Measurements from ENCODE around the gene ADAT3. TPM values are rescaled to one million over a fixed set of nuclear protein-coding genes. Genes with fewer than 3 reads are reported as not detected.

ADAT3 gene
- total RNA-seq, 2 experiments from 2014 or later, result 10.6 to 13.3 TPM

DNA sequence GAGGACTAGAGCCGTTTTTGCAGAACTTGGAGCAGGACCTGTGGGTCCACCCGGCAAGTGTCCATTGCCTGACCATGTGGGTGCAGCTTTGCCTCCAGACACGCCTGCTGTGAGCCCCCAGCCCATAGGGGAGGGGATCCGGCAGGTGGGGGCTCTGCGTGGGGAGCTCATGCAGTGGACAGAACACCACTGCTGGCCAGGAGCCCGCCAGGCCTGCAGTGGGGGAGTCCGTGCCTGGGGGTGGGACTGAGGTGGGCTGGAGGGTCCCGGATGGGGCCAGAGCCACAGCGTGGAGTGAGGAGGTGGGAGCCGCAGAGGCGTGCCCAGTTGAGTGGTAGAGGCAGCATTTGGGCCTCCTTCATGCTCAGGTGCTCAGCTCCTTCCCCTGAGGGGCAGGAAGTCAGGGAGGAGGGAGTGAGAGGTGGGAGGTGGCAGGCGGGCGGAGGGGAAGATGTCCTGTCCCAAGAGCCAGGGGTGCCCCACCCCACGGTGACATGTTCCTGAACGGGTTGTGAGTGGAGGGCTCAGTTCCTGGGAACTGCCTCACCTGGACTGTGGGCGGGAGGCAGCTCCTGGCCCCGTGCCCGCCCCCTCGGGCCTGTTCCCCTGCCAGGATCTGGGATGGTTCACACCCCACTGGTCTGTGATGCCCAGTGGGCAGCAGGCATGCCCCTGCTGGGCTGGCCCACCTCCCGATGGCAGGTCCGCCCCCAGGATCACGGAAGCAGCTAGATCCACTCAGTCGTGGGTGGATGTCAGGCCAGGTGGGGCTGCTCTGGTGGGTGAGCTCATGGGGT is 8.8 kb downstream of the ADAT3 start:
- H3K36me3 Mint-ChIP-seq (ENCODE audit: low read depth), result peaks cover 8% of the 10 kb centered on the region
- no peaks in the 10 kb centered on the region for H3K27me3 Mint-ChIP-seq
- H3K27ac Mint-ChIP-seq, result peak overlapping the region; percentile 54
- peaks cover 14% of the 10 kb centered on the region for H3K4me1 Mint-ChIP-seq
- H3K4me3 Mint-ChIP-seq, result no peak overlapping the region
- CTCF ChIA-PET, result no interaction called here
- H3K9me3 Mint-ChIP-seq, result no peaks in the 10 kb centered on the region
- POLR2A ChIA-PET, result no interaction called here
- no peak for DNase-seq

DNA sequence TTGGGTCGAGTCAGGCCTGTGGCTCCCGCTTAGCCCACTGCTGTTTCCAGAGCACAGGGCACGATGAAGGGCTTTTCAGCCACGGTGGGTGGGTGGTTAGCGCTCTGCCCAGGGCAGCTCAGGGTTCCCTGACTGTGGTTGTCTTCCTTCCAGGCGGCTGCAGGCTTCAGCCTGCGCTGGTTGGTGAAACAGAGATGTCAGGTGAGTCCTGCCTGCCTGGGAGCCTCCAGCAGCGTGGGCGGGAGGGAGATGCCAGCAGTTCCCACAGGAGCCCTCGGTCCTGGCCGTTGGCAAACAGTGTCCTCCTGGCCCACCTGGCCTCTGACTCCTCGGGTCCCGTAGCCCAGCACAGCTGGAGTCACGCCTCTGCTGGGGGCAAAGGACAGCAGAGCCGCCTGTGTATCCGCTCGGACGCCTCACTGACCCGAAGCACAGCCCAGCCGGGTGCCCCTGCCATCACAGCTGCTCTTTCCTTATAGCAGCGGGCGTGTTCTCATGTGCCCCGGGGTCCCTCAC is 9.7 kb downstream of the ADAT3 start:
- Mint-ChIP-seq H3K9me3 (no peaks in the 10 kb centered on the region), H3K36me3 (ENCODE audit: low read depth) (peaks cover 8% of the 10 kb centered on the region), H3K4me3 (no peak overlapping the region), H3K27me3 (no peaks in the 10 kb centered on the region), H3K27ac (no peak overlapping the region), H3K4me1 (peaks cover 5% of the 10 kb centered on the region)
- ChIA-PET CTCF (interaction anchor here (1.2 to 1.5 kb wide), 2 partner anchors 15 to 104 kb away, joined by 3 to 5 read pairs; no protein-coding TSS in a partner anchor), POLR2A (no interaction called here)
- no peak for DNase-seq

DNA sequence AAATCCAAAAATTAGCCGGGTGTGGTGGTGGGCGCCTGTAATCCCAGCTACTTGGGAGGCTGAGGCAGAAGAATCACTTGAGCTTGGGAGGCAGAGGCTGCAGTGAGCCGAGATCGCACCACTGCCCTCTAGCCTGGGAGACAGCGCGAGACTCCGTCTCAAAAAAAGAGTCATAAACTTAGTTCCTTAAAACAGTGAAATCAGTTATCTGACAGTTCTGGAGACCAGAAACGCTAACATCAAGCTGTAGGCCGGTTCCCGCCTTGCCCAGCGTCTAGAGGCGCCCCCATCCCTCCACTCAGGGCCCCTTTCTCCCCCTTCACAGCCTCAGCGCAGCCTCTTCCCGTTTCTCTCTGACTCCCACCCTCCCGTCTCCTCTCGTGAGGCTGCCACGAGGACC is 11.9 kb downstream of the ADAT3 start:
- Mint-ChIP-seq H3K27ac (peak overlapping the region; percentile 25), H3K36me3 (ENCODE audit: low read depth) (peaks cover 7% of the 10 kb centered on the region), H3K4me3 (no peak overlapping the region), H3K27me3 (no peaks in the 10 kb centered on the region), H3K4me1 (peaks cover 6% of the 10 kb centered on the region), H3K9me3 (no peaks in the 10 kb centered on the region)
- no peak for DNase-seq
- ChIA-PET POLR2A (no interaction called here), CTCF (interaction anchor here (1.3 kb wide), 1 partner anchor 11 kb away, joined by 4 read pairs; no protein-coding TSS in a partner anchor)

DNA sequence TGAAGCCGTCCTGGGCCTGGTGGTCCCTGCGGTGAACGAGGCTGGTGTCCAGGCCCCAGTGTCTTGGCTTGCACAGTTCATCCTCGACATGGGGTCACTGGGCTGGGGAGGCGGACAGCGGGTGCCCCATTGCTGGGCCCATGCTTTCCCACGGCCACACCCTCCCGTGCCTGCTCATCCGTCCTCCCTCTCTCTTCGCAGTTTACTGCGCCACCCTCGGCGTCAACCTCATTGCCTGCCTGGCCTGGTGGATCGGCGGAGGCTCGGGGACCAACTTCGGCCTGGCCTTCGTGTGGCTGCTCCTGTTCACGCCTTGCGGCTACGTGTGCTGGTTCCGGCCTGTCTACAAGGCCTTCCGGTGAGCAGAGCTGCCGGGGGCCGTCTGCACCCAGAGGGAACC is 12.7 kb downstream of the ADAT3 start:
- CTCF ChIA-PET, result no interaction called here
- POLR2A ChIA-PET, result no interaction called here
- Mint-ChIP-seq H3K4me1 (peaks cover 10% of the 10 kb centered on the region), H3K4me3 (no peak overlapping the region), H3K36me3 (ENCODE audit: low read depth) (peaks cover 6% of the 10 kb centered on the region), H3K9me3 (no peaks in the 10 kb centered on the region), H3K27me3 (no peaks in the 10 kb centered on the region), H3K27ac (no peak overlapping the region)
- no peak for DNase-seq

DNA sequence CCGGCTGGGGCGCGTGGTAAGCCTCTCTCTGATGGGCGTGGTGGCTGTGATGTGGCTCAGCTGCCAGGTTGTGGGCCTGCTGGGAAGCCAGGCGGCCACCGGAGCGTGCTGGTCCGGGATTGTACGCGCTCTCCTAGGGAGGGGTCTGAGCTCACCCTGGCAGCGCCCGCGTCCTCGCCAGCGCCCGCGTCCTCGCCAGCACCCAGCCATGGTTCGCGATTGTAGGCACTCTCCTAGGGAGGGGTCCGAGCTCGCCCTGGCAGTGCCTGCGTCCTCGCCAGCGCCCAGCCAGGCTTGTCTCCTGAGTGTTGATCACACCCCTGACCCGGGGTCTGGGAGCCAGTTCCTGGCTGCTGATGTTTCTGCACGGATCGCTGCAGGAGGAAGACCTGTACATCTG is 13.8 kb downstream of the ADAT3 start:
- Mint-ChIP-seq H3K9me3 (no peaks in the 10 kb centered on the region), H3K4me3 (no peak overlapping the region), H3K4me1 (peaks cover 18% of the 10 kb centered on the region), H3K36me3 (ENCODE audit: low read depth) (peaks cover 4% of the 10 kb centered on the region), H3K27me3 (no peaks in the 10 kb centered on the region), H3K27ac (no peak overlapping the region)
- no peak for DNase-seq
- ChIA-PET POLR2A (no interaction called here), CTCF (interaction anchor here (0.6 to 1.5 kb wide), 4 partner anchors 9 to 376 kb away, joined by 3 to 4 read pairs (median 4); no protein-coding TSS in a partner anchor)

DNA sequence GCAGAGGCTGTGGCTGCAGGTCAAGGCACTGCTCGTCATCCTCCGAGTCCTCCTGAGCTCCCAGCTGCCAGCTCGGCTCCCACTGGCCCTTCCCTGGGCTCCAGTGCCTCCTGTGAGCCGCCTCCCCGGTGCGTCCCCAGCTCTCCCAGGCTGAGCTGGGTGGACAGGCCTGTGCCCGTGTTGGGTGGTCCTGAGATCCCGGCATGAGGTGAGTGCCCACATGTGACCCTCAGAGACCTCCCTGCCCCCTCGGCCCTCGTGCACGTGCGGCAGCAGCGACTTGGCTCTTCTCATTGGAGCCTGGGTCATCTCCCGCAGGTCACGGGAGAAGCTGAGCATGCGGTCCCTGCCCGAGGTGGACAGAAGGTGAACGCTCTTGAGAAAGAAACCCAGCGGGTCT is 15.4 kb downstream of the ADAT3 start:
- CTCF ChIA-PET, result interaction anchor here (1.2 to 1.4 kb wide), 2 partner anchors 9 to 13 kb away, joined by 3 read pairs; no protein-coding TSS in a partner anchor
- H3K4me1 Mint-ChIP-seq, result peaks cover 18% of the 10 kb centered on the region
- peak overlapping the region; percentile 46 for H3K27ac Mint-ChIP-seq
- H3K27me3 Mint-ChIP-seq, result no peaks in the 10 kb centered on the region
- no peak for DNase-seq
- H3K4me3 Mint-ChIP-seq, result no peak overlapping the region
- POLR2A ChIA-PET, result interaction anchor here (1.2 kb wide), 1 partner anchor 23 kb away, joined by 5 read pairs; no protein-coding TSS in a partner anchor
- peaks cover 5% of the 10 kb centered on the region for H3K36me3 Mint-ChIP-seq (ENCODE audit: low read depth)
- H3K9me3 Mint-ChIP-seq, result no peaks in the 10 kb centered on the region

DNA sequence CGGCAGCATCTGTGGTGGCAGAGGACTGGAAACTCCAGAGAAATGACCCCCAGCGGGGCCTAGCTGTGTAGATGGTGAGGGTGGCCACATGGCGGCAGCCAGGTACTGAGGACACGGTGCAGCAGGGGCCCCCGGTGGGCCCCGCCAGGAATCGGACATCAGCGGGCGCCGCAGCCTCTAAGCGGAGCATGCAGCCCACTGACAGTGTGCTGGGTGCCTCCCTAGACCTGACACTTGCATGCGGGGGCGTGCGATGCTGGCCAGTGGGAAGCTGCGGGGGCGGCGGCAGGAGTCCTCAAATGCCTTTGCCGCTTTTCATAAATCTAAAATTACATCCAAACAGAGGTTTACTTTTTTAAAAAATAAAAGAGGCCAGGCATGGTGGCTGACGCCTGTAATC is 16.1 kb downstream of the ADAT3 start:
- Mint-ChIP-seq H3K9me3 (no peaks in the 10 kb centered on the region), H3K27ac (no peak overlapping the region), H3K4me1 (peaks cover 18% of the 10 kb centered on the region), H3K36me3 (ENCODE audit: low read depth) (peaks cover 5% of the 10 kb centered on the region), H3K27me3 (no peaks in the 10 kb centered on the region), H3K4me3 (no peak overlapping the region)
- no peak for DNase-seq
- ChIA-PET POLR2A (no interaction called here), CTCF (interaction anchor here (1.4 kb wide), 1 partner anchor 14 kb away, joined by 3 read pairs; no protein-coding TSS in a partner anchor)

DNA sequence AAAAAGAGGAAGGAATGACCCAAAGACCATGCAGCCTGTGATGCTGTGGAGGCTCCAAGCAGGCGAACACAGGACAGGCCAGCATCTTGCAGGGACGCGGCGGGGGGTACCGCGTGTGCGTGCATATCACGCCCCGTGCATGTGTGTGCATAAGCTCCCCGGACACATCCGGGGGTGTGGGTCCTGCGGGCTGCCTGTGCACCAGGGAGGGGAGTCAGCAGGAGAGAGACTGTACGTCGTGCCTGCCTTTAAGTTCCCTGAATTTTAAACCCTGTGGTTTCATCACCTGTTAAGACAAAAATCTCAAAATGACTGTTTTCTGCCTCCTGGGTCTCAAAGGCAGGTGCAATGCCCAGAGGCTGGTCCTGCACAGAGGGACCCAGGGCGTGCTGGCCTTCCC is 16.6 kb downstream of the ADAT3 start:
- Mint-ChIP-seq H3K27me3 (no peaks in the 10 kb centered on the region), H3K27ac (peak overlapping the region; percentile 25), H3K9me3 (no peaks in the 10 kb centered on the region), H3K4me3 (no peak overlapping the region), H3K4me1 (peaks cover 18% of the 10 kb centered on the region), H3K36me3 (ENCODE audit: low read depth) (peaks cover 5% of the 10 kb centered on the region)
- no peak for DNase-seq
- POLR2A ChIA-PET, result no interaction called here
- CTCF ChIA-PET, result interaction anchor here (1.4 kb wide), 1 partner anchor 14 kb away, joined by 3 read pairs; no protein-coding TSS in a partner anchor

DNA sequence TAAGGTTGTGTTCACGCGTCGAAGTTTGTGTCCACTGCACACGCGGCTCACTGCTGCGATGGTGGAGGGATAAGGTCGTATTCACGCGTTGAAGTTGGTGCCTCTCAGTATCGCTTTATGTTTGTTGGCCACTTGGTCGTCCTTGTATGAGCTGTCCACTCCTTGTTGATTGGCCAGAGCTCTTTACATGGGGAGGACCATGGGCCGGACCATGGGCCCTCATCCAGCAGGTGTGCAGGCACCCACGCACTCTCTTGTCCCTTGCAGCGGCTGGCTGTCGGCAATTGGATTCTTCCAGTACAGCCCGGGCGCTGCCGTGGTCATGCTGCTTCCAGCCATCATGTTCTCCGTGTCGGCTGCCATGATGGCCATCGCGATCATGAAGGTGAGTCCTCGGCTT is 17.6 kb downstream of the ADAT3 start:
- Mint-ChIP-seq H3K27ac (peak overlapping the region; percentile 83), H3K27me3 (no peaks in the 10 kb centered on the region), H3K9me3 (no peaks in the 10 kb centered on the region), H3K36me3 (ENCODE audit: low read depth) (peaks cover 8% of the 10 kb centered on the region), H3K4me1 (peaks cover 24% of the 10 kb centered on the region), H3K4me3 (no peak overlapping the region)
- no peak for DNase-seq
- POLR2A ChIA-PET, result no interaction called here
- CTCF ChIA-PET, result interaction anchor here (1.1 kb wide), 1 partner anchor 23 kb away, joined by 3 read pairs; no protein-coding TSS in a partner anchor

DNA sequence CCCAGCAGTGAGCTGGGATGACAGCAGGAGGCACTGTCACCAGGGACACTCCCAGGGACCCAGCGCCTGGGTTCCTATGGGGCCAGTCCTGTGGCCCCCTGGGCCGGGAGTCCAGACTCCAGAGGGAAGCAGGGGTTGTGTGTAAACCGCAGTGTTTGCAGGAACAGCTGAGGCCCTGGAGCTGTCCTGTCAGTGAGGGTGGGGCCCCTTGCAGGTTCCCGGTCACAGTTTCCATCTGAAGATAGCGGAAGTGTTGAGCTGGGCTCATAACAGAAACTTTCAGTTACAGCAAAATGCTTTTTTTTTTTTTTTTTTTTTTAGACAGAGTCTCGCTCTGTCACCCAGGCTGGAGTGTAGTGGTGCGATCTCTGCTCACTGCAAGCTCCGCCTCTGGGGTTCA is 18.1 kb downstream of the ADAT3 start:
- H3K4me3 Mint-ChIP-seq, result no peak overlapping the region
- peak; percentile 56 for DNase-seq
- peaks cover 29% of the 10 kb centered on the region for H3K4me1 Mint-ChIP-seq

DNA sequence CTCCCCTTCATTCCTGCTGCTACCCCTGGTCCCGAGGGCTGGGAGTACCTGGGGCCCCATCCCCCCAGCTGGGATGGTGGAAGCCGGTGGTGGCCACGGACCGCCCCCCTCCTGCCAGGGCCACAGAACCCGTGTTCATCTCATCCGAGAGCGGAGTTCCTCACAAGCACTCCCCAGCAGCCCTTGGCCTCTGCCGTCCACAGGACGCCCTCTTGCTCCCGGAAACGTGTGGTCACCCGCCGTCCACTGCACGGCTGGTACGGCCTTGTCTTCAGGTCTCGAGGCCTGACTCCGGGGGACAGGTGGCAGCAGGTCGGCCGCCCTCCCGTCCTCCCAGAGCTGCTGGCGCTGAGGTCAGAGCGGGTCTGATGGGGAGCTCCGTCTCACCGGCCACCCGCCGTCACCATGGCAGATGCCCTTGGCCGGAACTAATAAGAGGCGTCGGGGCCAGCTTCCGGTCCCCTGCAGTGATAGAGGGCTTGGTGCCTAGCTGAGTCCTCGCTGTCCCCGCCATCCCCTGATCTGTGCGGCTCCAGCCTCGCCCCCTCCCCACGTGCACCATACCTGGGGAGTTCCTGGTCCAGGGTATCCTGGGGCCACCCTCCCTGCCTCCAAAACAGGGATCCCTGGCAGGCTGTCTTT is 19.2 kb downstream of the ADAT3 start:
- Mint-ChIP-seq H3K36me3 (ENCODE audit: low read depth) (peaks cover 10% of the 10 kb centered on the region), H3K9me3 (no peaks in the 10 kb centered on the region), H3K4me3 (no peak overlapping the region), H3K4me1 (peaks cover 38% of the 10 kb centered on the region), H3K27ac (no peak overlapping the region), H3K27me3 (no peaks in the 10 kb centered on the region)
- no peak for DNase-seq
- CTCF ChIA-PET, result interaction anchor here (1.6 kb wide), 1 partner anchor 8 kb away, joined by 5 read pairs; no protein-coding TSS in a partner anchor
- POLR2A ChIA-PET, result no interaction called here

More for the DNA sequence above, 18.1 kb downstream of the ADAT3 start:
- Mint-ChIP-seq H3K27me3 (no peaks in the 10 kb centered on the region), H3K9me3 (no peaks in the 10 kb centered on the region), H3K27ac (peak overlapping the region; percentile 83), H3K36me3 (ENCODE audit: low read depth) (peaks cover 10% of the 10 kb centered on the region)
- ChIA-PET CTCF (interaction anchor here (0.6 to 1.6 kb wide), 4 partner anchors 9 to 369 kb away, joined by 3 to 5 read pairs (median 4); no protein-coding TSS in a partner anchor), POLR2A (no interaction called here)

DNA sequence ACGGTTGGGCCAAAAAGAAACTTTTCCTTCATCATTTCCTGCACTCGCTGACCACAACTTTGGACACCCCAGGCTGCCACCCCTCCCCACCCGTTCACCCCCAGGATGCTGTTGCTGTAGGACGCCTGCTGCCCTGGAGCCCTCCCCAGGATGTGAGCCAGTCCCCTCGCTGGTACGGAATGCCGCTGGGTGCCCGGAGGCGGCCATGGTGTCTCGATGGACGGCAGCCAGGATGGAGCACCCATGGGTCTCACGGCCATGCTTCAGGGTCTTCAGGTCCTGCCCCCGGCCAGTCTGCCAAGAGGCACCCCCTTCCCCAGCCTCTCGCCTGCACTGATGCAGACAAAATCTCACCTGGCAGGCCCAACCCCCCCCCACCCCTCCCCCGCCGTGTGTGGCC is 20.3 kb downstream of the ADAT3 start:
- Mint-ChIP-seq H3K27ac (no peak overlapping the region), H3K4me1 (peaks cover 44% of the 10 kb centered on the region), H3K9me3 (no peaks in the 10 kb centered on the region), H3K4me3 (no peak overlapping the region), H3K36me3 (ENCODE audit: low read depth) (peaks cover 8% of the 10 kb centered on the region), H3K27me3 (peaks cover 3% of the 10 kb centered on the region)
- DNase-seq, result no peak
- ChIA-PET CTCF (no interaction called here), POLR2A (no interaction called here)
